ENCODE data around the gene FAM131C.
"Not testable (repeated sequence)": the region's sequence is repeated elsewhere in the genome, so short reads cannot be mapped to it uniquely, and the experiment has no call there.

- TF ChIP-seq CTCF (IDR thresholded peaks at IDR 0.05; ENCODE audit: poor library complexity, severe bottlenecking); EP300 (conservative IDR thresholded peaks at IDR 0.05; ENCODE audit: poor library complexity, severe bottlenecking); POLR2AphosphoS5 (IDR thresholded peaks at IDR 0.05); SMC3 (conservative IDR thresholded peaks at IDR 0.05; ENCODE audit: poor library complexity); REST (IDR thresholded peaks at IDR 0.05; ENCODE audit: borderline replicate concordance); TAF1 (IDR thresholded peaks at IDR 0.05; ENCODE audit: low read depth); MXI1 (conservative IDR thresholded peaks at IDR 0.05; ENCODE audit: poor library complexity, severe bottlenecking); EZH2 (IDR thresholded peaks at IDR 0.05; ENCODE audit: borderline replicate concordance, insufficient read depth, low read length, poor library complexity, severe bottlenecking): not testable (repeated sequence)
Observed at GRCh38 chr1:16058394-16059120, 14.9 kb downstream of the FAM131C start.

Data from neural cell (in vitro differentiated cells).